KMS-11 (cell line): ENCODE data around the gene STMND1.
A peak's percentile ranks its signal among the peaks of the same experiment; 100 is the strongest.

Experiments
- H2AFZ ChIP-seq: fragments of 200-600 bp; sonication (generic); 2 replicates; pipeline ENCODE4 v1.6.1; 2016; ENCODE audit warnings: antibody characterized with exemption, mixed run types, low read depth
- H3K27ac ChIP-seq: fragments of 200-600 bp; sonication (generic); 2 replicates; pipeline ENCODE4 v1.6.1; 2016; ENCODE audit warnings: mild to moderate bottlenecking, mixed run types
- H3K27me3 ChIP-seq: fragments of 200-600 bp; sonication (generic); 2 replicates; pipeline ENCODE4 v1.6.1; 2017; ENCODE audit warnings: mild to moderate bottlenecking, low read depth, mixed run types, moderate library complexity; ENCODE audit not compliant: insufficient read depth
- H3K36me3 ChIP-seq: fragments of 200-600 bp; sonication (generic); 2 replicates; pipeline ENCODE4 v1.6.1; 2017; ENCODE audit warnings: mild to moderate bottlenecking, mixed run types; ENCODE audit not compliant: insufficient read depth
- H3K4me1 ChIP-seq: fragments of 200-600 bp; sonication (generic); 2 replicates; pipeline ENCODE4 v1.6.1; 2016; ENCODE audit warnings: mild to moderate bottlenecking, low read depth, mixed run types; ENCODE audit not compliant: poor library complexity, severe bottlenecking
- H3K4me2 ChIP-seq: fragments of 200-600 bp; sonication (generic); 2 replicates; pipeline ENCODE4 v1.7.0; 2016; ENCODE audit warnings: mild to moderate bottlenecking, mixed run types
- H3K4me3 ChIP-seq: fragments of 200-600 bp; sonication (generic); IDR thresholded peaks from 2 replicates; pipeline ENCODE4 v1.6.1; 2017; ENCODE audit warnings: low read depth, low read length, mixed read lengths; ENCODE audit not compliant: insufficient read depth
- H3K79me2 ChIP-seq: fragments of 200-600 bp; sonication (generic); 2 replicates; pipeline ENCODE4 v1.6.1; 2016; ENCODE audit warnings: low read depth, mixed run types; ENCODE audit not compliant: insufficient read depth
- H3K9ac ChIP-seq: fragments of 200-600 bp; sonication (generic); 2 replicates; pipeline ENCODE4 v1.6.1; 2016; ENCODE audit warnings: mild to moderate bottlenecking, mixed run types
- H4K20me1 ChIP-seq: fragments of 200-600 bp; sonication (generic); 2 replicates; pipeline ENCODE4 v1.6.1; 2016; ENCODE audit warnings: mild to moderate bottlenecking, mixed run types; ENCODE audit not compliant: insufficient read depth
- TF ChIP-seq, protein P1 (sequence below): fragments of 200-600 bp; sonication (generic); conservative IDR thresholded peaks from 2 replicates; pipeline ENCODE4 v1.6.1; 2017; ENCODE audit warnings: low read depth, mild to moderate bottlenecking, antibody characterized with exemption, low read length, moderate library complexity, mixed read lengths

Gene STMND1

DNA sequence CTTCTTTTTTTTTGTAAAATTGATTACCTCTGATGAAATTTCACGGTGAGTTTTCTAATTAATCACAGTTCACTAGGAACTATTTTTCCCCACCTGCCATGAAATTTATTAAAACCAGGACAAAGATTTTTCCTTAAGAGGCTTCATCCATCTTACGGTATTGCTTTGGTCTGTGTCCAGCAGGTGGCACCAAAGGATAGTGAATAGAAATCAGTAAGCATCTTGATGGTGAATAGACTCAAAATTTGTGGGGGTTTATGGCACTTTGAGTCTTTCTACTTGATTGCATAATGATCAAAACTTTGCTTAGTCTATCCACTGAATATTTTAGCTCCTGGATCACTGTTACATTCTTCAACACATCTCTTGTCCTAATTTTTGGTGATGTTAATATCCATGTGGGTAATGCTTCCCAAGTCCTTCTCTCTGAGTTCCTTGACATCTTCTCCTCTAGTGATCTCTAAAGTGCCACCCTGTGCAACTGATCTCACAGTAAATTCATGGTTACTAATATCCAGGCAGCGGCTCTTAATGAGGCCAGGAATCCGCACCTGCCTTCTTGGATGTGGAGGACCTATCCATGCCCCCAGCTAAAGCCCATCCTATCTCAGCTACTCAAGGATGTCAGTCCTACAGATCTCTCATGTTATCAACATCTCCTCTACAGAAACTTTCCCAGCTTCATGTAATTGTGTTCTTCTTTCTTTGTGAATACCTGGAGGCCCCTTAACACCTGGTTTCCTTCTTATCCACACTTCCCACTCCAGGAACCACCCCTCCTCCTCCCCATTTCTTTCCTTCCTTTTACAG, 54.5 kb downstream of the STMND1 start:
- Histone ChIP-seq H4K20me1 (no peaks in the 10 kb centered on the region), H3K4me3 (no peak overlapping the region), H3K36me3 (no peaks in the 10 kb centered on the region), H3K9ac (no peak overlapping the region), H3K4me1 (no peaks in the 10 kb centered on the region), H2AFZ (no peak overlapping the region), H3K27me3 (no peaks in the 10 kb centered on the region), H3K4me2 (no peak overlapping the region), H3K27ac (no peak overlapping the region), H3K79me2 (no peaks in the 10 kb centered on the region)
- TF ChIP-seq, protein P1, sequence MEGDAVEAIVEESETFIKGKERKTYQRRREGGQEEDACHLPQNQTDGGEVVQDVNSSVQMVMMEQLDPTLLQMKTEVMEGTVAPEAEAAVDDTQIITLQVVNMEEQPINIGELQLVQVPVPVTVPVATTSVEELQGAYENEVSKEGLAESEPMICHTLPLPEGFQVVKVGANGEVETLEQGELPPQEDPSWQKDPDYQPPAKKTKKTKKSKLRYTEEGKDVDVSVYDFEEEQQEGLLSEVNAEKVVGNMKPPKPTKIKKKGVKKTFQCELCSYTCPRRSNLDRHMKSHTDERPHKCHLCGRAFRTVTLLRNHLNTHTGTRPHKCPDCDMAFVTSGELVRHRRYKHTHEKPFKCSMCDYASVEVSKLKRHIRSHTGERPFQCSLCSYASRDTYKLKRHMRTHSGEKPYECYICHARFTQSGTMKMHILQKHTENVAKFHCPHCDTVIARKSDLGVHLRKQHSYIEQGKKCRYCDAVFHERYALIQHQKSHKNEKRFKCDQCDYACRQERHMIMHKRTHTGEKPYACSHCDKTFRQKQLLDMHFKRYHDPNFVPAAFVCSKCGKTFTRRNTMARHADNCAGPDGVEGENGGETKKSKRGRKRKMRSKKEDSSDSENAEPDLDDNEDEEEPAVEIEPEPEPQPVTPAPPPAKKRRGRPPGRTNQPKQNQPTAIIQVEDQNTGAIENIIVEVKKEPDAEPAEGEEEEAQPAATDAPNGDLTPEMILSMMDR, result peak; percentile 85

DNA sequence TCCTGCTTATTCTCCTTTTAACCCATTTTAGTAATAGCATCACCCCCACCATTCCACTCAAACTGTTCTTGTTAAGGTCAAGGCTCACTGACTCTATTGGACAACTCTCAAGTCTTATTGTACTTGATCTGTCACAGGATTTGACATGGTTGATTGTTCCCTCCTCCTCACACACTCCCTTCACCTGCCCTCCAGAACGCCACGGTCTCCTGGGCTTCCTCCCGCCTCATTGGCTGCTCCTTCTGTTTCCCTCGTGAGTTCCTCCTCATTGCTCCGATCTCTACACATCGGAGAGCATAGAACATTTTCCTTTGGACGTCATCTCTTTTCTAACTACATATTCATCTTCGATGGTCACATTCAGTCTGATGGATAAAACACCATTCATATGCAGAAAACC, 55.1 kb downstream of the STMND1 start:
- Histone ChIP-seq H2AFZ (no peak overlapping the region), H3K79me2 (no peaks in the 10 kb centered on the region), H3K27me3 (no peaks in the 10 kb centered on the region), H4K20me1 (no peaks in the 10 kb centered on the region), H3K4me3 (no peak overlapping the region), H3K36me3 (no peaks in the 10 kb centered on the region), H3K4me1 (no peaks in the 10 kb centered on the region), H3K27ac (no peak overlapping the region), H3K9ac (no peak overlapping the region), H3K4me2 (no peak overlapping the region)
- TF ChIP-seq, protein P1, result no peak

DNA sequence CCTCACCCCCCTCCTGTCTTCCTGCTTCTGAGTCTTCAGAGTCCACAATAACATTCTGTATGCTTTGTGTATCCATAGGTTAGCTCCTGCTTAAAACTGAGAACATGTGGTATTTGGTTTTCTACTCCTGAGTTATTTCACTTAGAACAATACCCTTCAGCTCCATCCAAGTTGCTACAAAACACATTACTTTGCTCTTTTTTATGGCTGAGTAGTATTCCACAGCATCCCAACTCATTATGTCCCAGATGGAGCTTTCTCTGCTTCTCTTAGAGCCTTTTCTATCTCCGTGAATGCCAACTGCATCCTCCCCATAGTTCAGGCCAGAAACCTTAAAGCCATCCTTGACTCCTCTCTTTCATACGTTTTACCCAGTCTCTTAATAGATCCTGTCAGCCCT, 55.8 kb downstream of the STMND1 start:
- no peak overlapping the region for H3K4me3 ChIP-seq
- no peak overlapping the region for H3K9ac ChIP-seq
- H3K27me3 ChIP-seq, result no peaks in the 10 kb centered on the region
- no peak overlapping the region for H3K27ac ChIP-seq
- no peak overlapping the region for H3K4me2 ChIP-seq
- H3K36me3 ChIP-seq, result no peaks in the 10 kb centered on the region
- H4K20me1 ChIP-seq, result no peaks in the 10 kb centered on the region
- no peak overlapping the region for H2AFZ ChIP-seq
- H3K79me2 ChIP-seq, result no peaks in the 10 kb centered on the region
- H3K4me1 ChIP-seq, result no peaks in the 10 kb centered on the region
- TF ChIP-seq, protein P1, result no peak

DNA sequence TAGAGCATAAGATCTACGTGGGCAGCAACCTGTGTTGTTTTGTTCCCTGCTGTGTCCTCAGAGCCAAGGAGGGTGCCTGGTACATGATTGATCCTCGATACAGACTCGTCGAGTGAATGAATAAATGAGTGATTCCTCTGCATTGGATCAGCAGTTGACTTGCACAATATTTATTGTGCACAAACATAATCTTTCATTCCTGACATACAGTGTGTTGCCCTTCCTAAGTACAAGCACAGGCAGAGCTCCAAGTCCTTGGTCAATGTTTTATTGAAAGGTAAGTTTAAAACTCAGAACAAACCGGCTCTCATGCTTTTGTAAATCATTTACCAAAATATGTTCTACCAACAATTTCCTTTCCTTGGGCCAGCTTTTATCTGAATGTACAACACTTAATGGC, 57.4 kb downstream of the STMND1 start:
- no peaks in the 10 kb centered on the region for H3K4me1 ChIP-seq
- H3K79me2 ChIP-seq, result no peaks in the 10 kb centered on the region
- no peaks in the 10 kb centered on the region for H4K20me1 ChIP-seq
- no peaks in the 10 kb centered on the region for H3K36me3 ChIP-seq
- H3K27me3 ChIP-seq, result no peaks in the 10 kb centered on the region
- no peak overlapping the region for H3K4me2 ChIP-seq
- H3K27ac ChIP-seq, result no peak overlapping the region
- H3K4me3 ChIP-seq, result no peak overlapping the region
- no peak overlapping the region for H3K9ac ChIP-seq
- H2AFZ ChIP-seq, result no peak overlapping the region
- TF ChIP-seq, protein P1, result no peak
